ENCODE data around the gene PUM2.
"Not testable (repeated sequence)": the region's sequence is repeated elsewhere in the genome, so short reads cannot be mapped to it uniquely, and the experiment has no call there.

Gene PUM2

DNA sequence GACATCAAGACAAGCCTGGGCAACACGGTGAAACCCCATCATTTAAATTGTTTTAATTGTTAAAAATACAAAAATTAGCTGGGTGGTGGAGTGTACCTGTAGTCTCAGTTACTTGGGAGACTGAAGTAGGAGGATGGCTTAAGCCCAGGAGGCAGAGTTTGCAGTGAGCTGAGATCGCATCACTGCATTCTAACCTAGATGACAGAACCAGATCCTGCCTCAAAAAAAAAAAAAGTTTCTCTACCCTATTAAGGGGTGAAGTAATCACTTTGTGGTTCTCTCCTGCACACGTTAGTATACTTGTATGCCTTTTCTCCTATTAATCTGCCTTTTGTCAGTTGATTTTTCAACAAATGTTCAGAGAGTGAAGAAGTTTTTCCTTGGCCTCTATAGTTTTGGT lies 18.1 kb upstream of the PUM2 start:
- no peak for DNase-seq

DNA sequence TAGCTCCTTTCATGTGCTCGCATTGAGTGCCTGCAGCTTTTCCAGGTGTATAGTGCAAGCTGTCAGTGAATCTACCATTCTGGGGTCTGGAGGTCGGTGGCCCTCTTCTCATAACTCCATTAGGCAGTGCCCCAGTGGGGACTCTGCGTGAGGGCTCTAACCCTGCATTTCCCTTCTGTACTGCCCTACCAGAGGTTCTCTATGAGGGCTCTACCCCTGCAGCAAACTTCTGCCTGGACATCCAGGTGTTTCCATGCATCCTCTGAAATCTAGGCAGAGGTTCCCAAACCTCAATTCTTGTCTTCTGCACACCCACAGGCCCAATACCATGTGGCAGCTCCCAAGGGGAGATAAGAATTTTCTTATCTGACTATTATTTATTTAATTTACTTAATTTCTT lies 17.3 kb upstream of the PUM2 start:
- not testable (repeated sequence) for DNase-seq

DNA sequence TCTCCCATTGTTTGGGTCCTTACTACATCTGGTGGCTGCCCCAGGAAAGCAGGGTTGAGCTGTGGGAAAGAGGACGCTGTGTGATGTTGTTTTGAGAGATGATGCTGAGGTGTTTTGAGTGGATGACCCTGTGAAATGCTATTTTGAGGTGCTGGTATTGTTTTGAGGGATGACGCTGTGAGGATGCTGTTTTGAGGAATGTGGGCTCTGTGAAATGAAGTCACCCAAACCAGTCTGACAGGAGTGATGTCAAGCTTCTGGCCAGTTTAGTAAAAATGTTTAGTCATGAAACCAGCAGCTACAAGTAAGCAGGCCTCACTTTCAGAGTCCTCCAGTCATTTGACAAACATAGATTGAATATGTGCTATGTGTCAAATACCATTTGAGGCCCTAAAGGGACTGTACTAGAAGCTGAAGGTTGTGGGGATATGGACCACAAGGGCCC lies 16.1 kb upstream of the PUM2 start:
- DNase-seq: no peak

DNA sequence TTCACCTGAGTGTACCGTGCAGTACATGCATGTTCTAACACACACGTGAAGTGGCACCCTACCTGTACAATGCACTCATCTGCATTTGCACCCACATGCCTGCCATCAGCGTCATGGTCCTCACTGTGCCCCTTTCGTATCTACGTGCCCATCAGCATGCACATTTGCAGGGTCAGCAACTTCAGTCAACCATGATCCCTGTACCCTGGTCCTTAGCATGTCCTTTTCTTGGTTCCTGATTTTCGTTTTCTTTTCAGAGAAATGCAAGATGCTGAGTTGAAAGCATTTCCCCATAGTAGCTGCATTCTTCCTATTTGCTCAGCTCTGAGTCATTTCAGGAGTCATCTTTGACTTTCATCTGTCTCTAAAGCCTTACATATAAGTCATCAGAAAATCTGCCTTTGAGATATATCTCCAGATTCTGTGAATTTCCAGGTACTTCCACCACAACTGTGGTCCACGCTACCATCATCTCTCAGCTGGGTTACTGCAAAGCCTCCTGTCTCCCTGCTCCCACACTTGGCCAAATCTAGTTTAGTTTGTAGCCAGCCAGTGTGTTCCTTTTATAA lies 14.7 kb upstream of the PUM2 start:
- DNase-seq: no peak

DNA sequence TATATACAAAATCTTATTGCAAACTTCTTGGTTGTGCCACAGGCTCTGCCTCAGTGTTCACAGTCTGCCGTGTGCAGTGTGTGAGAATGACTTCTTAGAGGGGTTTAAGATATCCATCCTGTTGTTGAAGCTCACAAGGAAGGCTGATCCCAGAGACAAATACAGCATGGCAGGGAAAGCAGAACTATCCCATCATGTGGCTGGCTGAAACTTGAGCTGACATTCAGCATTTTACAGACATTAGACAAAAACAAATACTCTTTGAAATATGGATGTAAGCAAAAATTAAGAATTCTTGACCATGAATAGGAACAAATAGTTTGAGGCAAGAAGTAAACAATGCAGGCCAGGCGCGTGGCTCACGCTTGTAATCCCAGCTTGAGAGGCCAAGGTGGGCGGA lies 12.9 kb upstream of the PUM2 start:
- no peak for DNase-seq

DNA sequence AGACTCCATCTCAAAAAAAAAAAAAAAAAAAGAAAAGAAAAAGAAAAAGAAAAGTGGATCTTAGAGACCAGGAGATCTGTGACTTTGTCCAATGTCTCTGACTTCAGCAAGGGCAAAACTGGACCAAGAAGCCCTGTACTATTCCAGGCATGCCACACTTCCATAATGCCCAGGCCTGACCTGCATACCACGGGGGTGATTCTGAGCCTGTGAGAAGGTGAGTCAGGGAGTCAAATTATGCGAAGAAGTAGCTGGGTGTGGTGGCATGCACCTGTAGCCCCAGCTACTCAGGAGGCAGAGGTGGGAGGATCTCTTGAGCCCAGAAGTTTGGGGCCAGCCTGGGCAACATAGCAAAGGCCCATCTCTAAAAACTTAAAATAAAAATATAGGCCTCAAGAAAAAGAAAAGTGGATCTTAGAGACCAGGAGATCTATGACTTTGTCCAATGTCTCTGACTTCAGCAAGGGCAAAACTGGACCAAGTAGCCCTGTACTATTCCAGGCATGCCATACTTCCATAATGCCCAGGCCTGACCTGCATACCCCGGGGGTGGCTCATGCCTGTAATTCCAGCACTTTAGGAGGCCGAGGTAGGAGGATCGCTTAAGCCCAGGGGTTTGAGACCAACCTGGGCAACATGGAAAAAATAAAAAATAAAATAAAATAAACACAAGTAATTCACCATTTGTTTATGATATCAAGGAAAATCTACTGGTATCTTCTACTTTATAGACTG lies 12.2 kb upstream of the PUM2 start:
- DNase-seq: no peak

DNA sequence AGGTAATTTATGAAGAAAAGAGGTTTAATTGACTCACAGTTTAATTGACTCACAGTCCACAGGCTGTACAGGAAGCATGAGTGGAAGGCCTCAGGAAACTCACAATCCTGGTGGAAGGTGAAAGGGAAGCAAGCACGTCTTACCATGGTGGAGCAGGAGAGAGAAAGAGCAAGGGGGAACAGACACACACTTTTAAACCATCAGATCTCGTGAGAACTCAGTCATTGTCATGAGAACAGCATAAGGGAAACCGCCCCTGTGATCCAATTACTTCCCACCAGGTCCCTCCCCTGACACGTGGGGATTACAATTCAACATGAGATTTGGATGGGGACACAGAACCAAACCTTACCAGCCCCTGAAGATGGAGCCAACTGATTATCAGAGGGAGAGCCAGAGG lies 11.2 kb upstream of the PUM2 start:
- no peak for DNase-seq

DNA sequence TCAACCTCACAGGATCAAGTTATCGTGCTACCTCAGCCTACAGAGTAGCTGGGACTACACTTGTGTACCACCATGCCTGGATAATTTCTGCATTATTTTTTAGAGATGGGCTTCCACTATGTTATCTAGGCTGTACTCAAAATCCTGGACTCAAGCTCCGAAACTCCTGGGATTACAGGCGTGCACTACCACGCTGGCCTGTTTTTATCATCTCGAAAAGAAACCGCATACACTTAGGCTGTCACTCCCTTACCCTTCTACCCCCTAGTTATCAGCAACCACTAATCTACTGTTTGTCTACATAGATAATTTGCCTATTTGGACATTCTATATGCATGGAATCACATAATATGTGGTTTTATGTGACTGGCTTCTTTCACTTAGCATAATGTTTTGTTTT lies 8.5 kb upstream of the PUM2 start:
- DNase-seq: no peak

DNA sequence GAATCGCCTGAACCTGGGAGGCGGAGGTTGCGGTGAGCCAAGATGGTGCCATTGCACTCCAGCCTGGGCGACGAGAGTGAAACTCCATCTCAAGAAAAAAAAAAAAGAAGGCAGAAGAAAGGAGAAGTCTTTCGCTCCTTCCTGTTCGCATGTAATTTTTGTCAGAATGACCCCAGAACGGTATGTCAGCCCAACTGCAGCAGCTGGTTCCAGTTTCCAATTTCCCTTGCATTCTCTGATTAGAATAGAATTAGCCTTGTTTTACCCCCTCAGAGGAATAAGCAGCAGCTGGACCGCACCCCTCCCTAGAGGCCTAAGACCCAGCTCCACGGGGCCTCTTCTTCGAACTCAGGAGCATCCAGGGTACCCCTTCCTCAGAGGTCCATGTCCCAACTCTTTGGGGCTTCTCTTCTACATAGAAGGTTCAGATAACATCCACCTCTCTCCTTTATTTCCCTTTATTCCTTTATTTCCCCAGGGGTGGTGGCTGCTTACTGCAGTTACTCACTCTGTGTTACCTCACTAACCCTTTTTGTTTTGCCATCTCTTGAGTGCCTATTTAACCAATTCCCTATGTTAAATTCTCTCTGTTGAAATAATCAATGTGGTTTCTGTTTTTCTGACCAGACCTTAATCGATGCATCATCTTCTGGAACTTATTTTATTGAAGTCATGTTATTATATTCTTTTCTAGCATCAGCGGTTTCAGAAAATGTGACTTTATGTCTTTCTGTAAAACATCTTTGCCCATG lies 7.2 kb upstream of the PUM2 start:
- no peak for DNase-seq

DNA sequence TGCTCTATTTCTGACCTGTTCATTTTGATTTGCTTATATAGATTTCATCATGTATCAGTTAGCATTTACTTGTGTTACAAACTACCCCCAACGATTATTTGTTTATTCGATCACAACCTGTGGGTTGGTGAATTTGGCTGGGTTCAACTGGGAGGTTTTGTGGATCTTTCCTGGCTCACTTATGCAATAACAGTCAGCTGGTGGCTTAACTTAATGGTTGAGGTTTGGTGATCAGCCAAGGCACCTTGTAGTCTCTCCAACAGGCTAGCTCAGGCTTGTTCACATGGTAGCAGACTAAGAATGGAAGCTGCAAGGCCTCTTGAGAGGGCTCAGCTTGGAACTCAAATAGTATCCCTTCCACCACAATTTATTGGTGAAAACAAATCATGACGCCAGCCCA lies 5.4 kb upstream of the PUM2 start:
- no peak for DNase-seq

DNA sequence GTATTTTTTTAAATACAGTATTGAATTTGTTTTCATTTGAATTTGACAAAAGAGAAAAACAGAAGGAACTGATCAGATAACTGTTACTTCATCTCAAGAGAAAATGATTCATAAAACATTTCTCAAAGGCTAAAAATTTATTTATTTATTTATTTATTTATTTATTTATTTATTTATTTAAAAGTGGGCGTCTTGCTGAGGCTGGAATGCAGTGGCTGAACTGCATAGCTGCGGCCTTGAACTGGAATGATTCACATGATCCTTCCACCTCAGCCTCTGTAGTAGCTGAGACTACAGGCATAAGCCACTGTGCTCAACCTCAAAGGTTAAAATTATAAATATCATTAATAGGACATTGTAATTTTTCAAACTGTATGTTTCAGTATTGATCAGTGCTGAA lies 4.5 kb upstream of the PUM2 start:
- no peak for DNase-seq

DNA sequence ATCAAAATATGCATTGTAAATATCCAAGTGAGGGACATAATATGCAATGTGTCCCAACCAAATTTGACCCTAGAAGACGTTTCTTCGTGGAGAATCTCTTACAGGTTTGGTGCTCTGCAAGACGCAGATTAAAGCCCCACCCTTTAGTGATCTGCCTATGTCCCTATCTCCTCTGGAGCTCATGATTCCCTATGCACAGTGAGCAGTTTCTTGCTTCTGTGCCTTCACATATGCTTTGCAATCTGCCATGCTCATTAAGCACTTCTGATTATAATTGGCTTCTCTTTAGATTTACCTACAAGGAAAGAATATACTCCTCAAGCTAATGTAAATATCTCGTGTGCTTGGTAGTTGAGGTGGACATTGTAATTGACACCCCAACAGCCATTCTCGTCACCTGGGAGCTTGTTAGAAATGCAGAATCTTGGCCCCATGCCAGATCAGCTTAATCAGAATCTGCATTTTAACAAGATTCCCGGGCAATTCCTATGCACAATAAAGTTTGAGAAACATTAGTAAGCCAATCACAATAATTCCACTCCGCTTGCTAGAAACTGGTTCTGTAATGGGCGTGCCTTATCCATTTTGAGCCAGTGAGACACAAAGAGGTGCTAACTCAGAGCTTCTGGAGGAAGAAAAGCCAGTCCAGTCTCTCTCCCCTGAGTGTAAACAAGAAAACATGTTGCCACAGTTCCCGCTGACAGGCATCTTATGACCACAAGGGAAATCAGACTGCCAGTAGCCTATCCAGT lies 2.8 kb upstream of the PUM2 start:
- DNase-seq: no peak

DNA sequence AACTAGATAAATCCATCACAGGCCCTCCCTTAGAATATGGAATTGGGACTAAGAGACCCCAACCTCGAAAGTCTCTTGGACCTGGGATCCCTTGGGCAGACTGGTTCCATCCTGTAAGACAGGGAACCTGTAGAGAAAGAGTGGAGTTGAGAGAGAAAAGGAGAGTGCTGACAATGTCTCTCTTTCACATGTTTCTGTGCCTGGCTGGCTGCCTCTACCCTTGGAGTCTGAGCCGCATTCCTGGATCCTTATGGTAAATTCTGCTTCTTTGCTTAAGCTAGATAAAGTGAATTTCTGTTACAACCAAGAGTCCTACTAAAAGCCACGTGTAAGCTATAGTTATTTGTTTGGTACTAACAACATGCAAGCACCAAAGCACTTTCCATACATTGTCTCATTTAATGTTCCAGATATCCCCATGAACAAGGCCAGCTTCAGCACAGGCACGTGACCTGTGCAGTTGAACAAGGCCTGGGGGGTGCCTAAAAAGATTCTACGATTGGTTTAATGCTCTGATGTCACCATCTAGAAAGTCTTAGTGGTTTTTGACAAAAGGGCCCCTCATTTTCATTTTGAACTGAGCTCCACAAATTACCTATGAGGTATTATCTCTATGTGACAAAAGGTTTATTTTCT lies 2.1 kb upstream of the PUM2 start:
- no peak for DNase-seq

DNA sequence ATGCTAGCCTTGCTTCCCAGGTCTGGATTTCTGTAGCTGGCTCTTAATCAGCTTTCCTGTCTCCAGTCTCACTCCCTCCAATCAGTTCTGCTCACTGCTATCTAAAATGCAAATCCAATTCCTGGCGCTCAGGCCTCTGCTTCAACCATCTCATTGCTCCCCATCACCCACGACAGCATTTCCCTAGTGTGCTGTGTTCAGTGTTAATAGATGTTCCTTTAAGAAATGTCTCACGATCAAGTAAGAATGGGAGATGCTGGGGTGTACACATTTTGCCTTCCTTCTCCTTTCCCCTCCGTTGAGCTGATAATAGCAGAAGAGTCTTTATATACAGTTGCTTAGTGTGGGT lies 1.6 kb upstream of the PUM2 start:
- DNase-seq: no peak

DNA sequence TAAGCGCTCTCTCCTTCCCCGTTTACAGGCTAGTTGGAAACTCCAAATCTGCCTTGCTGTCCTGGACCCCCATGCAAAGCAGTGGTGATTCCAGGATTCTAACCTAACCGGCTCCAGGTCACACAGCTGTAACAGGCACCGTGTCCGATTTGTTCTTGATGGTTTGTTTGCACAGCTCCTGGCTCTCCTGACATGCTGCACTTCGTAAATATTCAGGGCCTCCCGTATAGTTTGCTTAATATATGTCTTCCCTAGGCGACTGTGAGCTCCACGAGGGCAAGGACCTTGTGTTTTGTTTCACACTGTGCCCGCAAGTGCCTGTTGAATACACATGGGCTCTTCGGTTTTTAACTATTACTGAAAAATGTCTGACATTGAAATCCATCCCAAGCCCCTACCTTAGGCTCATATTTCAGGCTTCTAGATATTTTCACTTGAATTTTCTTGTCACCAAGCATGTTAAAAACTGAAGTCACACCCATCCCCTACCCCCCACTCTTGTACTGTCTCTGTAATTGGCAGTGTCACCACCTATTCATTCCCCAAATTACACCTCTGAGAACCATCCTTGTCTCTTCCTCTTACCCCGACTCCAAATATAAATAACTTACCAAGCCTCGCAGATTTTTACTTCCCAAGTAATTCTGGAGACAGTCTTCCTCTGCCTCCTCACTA lies 1.0 kb upstream of the PUM2 start:
- DNase-seq: no peak

DNA sequence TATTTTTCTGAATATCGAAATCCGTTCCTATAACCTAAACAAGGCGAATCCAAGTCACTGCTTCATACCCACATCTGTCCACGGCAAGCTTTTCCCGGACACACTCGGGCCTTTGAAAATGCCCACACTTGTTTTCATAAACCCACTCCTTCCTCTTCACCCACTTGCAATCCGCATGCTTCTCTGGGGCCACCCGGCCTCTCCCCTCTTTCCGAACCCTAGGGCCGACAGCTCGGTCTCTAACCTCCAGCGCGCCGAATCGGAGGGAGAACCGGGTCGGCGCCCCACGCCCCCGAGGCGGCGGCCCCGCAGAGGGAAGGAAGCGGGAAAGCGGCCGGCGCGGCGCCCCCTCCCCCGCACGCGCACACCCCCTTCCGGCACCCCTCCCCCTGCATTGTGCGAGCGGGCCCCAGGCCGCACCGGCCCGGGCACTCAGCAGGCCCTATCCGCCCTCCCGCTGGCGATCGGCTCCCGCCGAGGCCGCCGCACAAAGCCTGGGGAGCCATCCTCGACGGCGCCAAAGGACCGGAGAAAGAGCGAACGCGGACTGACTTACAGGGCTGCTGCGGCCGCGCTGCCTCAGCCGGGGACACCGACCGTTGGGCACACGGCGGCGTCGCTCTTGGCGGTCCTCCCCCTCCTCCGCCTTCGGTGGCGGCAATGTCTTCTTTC lies 467 bp downstream of the PUM2 start:
- no peak for DNase-seq

DNA sequence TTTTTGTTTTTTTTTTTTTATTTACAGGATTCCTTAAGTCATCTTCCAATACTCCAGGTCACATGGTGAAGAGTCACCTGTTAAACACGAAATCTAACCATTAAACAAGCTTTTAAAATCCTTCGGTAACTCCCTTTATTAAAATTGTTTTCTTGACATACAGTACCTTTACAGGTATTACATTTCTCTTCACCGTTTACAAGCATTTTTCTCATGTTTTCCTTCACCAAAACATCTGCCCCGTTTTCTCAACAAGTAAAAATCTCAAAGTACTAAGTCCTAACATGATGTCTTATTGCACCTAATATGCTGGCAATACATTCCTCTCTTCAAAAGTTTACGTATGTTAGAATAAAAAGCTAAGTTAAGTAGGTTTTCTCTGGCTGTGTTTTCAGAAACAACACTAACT lies 1.1 kb downstream of the PUM2 start:
- no peak for DNase-seq

DNA sequence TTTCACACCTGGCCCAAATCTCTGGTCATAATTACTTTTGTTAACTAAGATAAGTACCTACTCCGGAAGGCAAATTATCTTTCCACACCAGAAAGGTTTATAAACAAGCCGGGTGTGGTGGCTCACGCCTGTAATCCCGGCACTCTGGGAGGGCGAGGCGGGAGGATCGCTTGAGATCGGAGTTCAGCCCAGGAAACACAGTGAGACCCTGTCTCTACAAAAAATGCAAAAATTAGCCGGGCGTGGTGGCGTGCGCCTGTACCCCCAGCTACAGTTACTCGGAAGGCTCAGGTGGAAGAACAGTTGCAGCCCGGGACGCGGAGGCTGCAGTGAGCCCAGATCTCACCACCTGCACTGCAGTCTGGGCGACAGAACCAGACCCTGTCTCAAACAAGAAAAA lies 2.1 kb downstream of the PUM2 start:
- no peak for DNase-seq

DNA sequence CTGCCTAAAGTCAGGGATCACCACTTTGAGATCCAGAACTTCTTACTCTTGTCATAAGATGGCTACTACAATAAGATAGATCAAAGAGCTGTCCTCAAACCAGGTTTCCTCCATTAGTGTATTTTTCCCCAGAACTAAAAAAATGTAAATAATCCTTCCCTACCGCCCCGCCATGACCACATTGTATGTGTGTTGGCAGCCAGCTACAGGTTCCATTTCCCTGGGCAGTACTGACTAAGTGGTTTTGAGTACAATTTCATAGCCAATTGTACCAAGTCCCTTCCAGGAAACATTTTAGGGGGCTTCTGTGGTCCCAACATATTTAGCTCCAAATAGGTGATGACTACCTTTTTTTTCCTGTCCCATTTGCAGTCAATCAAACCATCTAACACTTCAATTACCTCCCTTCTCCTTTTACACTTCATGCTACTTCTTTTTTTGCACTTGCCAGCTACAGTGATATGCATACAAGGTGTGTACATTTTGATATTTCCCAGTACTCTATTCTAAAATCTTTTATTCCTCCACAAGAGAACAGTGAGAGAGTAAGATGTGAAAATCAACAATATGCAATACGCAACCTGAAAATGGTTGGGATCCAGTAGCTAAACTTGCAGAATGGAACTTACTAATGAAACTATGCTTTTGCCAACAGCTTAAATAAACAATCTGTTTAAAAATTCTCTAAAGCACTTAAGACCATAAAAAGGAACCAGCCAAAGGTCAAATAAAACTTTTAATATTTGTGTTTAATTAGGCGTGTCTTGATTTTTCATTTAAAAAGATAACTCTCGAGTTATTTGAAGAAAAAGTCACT lies 3.9 kb downstream of the PUM2 start:
- no peak for DNase-seq

DNA sequence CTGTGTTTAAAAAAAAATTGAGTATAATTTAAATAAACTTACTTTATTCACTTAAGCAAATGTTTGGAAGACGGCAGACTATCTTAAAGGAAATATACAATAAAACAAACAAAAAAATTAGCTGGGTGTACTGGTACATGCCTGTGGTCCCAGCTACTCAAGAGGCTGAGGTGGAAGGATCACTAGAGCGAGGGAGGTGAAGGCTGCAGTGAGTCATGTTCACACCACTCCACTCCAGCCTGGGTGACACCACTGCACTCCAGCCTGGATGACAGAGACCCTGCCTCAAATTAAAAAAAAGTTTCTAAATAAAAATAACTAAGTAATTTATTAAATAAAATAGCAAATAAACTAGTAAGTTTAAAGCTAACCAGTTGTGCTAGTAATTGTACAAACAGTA lies 7.5 kb downstream of the PUM2 start:
- DNase-seq: no peak

DNA sequence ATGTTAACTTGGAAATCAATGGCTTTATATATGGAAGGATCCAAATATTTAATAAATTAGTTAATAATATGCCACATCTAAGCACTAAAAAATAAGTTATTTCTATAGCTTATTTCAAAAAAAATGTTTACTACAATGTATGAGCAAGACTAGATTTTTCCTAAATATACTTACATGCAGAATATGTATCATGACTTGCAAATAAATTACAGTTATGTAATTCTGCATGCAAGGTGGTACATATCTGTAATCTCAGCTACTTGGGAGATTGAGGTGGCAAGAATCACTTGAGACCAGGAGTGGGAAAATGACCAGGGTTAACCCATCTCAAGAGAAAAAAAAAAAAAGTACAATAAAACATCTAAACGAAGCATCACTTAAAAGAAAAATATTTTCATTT lies 11.6 kb downstream of the PUM2 start:
- no peak for DNase-seq

Data from KG1 (cell line).